ENCODE data around the gene ST6GALNAC3.

Gene ST6GALNAC3

GRCh38 chr1:76402128-76402527 lies 327.6 kb downstream of the ST6GALNAC3 start:
- H3K4me1 ChIP-seq (ENCODE audit: control insufficient read depth, insufficient read depth, low read length) = no peaks in the 10 kb centered on the region
- TF ChIP-seq ZNF521 (tag by site-specific recombination; IDR thresholded peaks at IDR 0.05) (no peak), ZNF701 (tag by site-specific recombination; IDR thresholded peaks at IDR 0.05) (no peak), ZNF600 (tag by site-specific recombination; IDR thresholded peaks at IDR 0.05) (no peak), ZNF560 (tag by site-specific recombination; IDR thresholded peaks at IDR 0.05; ENCODE audit: borderline replicate concordance) (no peak), ZNF155 (tag by site-specific recombination; IDR thresholded peaks at IDR 0.05) (no peak), ZNF423 (tag by site-specific recombination; IDR thresholded peaks at IDR 0.05) (no peak), OVOL3 (tag by site-specific recombination; IDR thresholded peaks at IDR 0.05) (no peak), ZNF19 (tag by site-specific recombination; IDR thresholded peaks at IDR 0.05; ENCODE audit: low read depth) (no peak), ZNF2 (tag by site-specific recombination; IDR thresholded peaks at IDR 0.05) (no peak), HOXC10 (CRISPR knock-in tag; IDR thresholded peaks at IDR 0.05) (no peak), ZNF624 (tag by site-specific recombination; IDR thresholded peaks at IDR 0.05) (no peak), ZNF132 (tag by site-specific recombination; IDR thresholded peaks at IDR 0.05; ENCODE audit: borderline replicate concordance) (no peak), ZNF335 (tag by site-specific recombination; conservative IDR thresholded peaks at IDR 0.05) (no peak)
- TF ChIP-seq, protein P1, sequence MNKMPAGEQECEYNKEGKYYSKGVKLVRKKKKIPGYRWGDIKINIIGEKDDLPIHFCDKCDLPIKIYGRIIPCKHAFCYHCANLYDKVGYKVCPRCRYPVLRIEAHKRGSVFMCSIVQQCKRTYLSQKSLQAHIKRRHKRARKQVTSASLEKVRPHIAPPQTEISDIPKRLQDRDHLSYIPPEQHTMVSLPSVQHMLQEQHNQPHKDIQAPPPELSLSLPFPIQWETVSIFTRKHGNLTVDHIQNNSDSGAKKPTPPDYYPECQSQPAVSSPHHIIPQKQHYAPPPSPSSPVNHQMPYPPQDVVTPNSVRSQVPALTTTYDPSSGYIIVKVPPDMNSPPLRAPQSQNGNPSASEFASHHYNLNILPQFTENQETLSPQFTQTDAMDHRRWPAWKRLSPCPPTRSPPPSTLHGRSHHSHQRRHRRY (tag by site-specific recombination; IDR thresholded peaks at IDR 0.05) = no peak
- TF ChIP-seq, protein P2, sequence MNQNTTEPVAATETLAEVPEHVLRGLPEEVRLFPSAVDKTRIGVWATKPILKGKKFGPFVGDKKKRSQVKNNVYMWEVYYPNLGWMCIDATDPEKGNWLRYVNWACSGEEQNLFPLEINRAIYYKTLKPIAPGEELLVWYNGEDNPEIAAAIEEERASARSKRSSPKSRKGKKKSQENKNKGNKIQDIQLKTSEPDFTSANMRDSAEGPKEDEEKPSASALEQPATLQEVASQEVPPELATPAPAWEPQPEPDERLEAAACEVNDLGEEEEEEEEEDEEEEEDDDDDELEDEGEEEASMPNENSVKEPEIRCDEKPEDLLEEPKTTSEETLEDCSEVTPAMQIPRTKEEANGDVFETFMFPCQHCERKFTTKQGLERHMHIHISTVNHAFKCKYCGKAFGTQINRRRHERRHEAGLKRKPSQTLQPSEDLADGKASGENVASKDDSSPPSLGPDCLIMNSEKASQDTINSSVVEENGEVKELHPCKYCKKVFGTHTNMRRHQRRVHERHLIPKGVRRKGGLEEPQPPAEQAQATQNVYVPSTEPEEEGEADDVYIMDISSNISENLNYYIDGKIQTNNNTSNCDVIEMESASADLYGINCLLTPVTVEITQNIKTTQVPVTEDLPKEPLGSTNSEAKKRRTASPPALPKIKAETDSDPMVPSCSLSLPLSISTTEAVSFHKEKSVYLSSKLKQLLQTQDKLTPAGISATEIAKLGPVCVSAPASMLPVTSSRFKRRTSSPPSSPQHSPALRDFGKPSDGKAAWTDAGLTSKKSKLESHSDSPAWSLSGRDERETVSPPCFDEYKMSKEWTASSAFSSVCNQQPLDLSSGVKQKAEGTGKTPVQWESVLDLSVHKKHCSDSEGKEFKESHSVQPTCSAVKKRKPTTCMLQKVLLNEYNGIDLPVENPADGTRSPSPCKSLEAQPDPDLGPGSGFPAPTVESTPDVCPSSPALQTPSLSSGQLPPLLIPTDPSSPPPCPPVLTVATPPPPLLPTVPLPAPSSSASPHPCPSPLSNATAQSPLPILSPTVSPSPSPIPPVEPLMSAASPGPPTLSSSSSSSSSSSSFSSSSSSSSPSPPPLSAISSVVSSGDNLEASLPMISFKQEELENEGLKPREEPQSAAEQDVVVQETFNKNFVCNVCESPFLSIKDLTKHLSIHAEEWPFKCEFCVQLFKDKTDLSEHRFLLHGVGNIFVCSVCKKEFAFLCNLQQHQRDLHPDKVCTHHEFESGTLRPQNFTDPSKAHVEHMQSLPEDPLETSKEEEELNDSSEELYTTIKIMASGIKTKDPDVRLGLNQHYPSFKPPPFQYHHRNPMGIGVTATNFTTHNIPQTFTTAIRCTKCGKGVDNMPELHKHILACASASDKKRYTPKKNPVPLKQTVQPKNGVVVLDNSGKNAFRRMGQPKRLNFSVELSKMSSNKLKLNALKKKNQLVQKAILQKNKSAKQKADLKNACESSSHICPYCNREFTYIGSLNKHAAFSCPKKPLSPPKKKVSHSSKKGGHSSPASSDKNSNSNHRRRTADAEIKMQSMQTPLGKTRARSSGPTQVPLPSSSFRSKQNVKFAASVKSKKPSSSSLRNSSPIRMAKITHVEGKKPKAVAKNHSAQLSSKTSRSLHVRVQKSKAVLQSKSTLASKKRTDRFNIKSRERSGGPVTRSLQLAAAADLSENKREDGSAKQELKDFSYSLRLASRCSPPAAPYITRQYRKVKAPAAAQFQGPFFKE (tag by site-specific recombination; IDR thresholded peaks at IDR 0.05; ENCODE audit: borderline replicate concordance) = no peak
- no peak overlapping the region for H3K4me3 ChIP-seq (ENCODE audit: low read depth, low read length)
- no peak overlapping the region for H3K27ac ChIP-seq (ENCODE audit: extremely low read depth, low read depth, low read length)
- no peaks in the 10 kb centered on the region for H3K36me3 ChIP-seq (ENCODE audit: control insufficient read depth in 2 of 2, insufficient read depth in 1 of 2, low read length in 2 of 2)
- POLR2A ChIA-PET = no interaction called here
- H3K9me3 ChIP-seq (ENCODE audit: control insufficient read depth, insufficient read depth, low read depth, low read length) = no peaks in the 10 kb centered on the region
- CTCF ChIA-PET = no interaction called here

- POLR2A ChIA-PET = no interaction called here
- TF ChIP-seq ZNF837 (tag by site-specific recombination; IDR thresholded peaks at IDR 0.05) = no peak
- TF ChIP-seq REST (tag by site-specific recombination; IDR thresholded peaks at IDR 0.05) = no peak
- TF ChIP-seq SALL2 (tag by site-specific recombination; IDR thresholded peaks at IDR 0.05; ENCODE audit: borderline replicate concordance) = no peak
- TF ChIP-seq, protein P3, sequence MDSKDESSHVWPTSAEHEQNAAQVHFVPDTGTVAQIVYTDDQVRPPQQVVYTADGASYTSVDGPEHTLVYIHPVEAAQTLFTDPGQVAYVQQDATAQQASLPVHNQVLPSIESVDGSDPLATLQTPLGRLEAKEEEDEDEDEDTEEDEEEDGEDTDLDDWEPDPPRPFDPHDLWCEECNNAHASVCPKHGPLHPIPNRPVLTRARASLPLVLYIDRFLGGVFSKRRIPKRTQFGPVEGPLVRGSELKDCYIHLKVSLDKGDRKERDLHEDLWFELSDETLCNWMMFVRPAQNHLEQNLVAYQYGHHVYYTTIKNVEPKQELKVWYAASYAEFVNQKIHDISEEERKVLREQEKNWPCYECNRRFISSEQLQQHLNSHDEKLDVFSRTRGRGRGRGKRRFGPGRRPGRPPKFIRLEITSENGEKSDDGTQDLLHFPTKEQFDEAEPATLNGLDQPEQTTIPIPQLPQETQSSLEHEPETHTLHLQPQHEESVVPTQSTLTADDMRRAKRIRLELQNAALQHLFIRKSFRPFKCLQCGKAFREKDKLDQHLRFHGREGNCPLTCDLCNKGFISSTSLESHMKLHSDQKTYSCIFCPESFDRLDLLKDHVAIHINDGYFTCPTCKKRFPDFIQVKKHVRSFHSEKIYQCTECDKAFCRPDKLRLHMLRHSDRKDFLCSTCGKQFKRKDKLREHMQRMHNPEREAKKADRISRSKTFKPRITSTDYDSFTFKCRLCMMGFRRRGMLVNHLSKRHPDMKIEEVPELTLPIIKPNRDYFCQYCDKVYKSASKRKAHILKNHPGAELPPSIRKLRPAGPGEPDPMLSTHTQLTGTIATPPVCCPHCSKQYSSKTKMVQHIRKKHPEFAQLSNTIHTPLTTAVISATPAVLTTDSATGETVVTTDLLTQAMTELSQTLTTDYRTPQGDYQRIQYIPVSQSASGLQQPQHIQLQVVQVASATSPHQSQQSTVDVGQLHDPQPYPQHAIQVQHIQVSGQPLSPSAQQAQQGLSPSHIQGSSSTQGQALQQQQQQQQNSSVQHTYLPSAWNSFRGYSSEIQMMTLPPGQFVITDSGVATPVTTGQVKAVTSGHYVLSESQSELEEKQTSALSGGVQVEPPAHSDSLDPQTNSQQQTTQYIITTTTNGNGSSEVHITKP (tag by site-specific recombination; IDR thresholded peaks at IDR 0.05) = no peak
- TF ChIP-seq ZNF555 (tag by site-specific recombination; conservative IDR thresholded peaks at IDR 0.05) = no peak
- TF ChIP-seq ZNF639 (tag by site-specific recombination; IDR thresholded peaks at IDR 0.05) = no peak
These were observed 333.8 kb downstream of the ST6GALNAC3 start for GRCh38 chr1:76408303-76408702.

More at GRCh38 chr1:76408303-76408702, 333.8 kb downstream of the ST6GALNAC3 start:
- Histone ChIP-seq H3K4me3 (ENCODE audit: low read depth, low read length) (no peak overlapping the region), H3K9me3 (ENCODE audit: control insufficient read depth, insufficient read depth, low read depth, low read length) (no peaks in the 10 kb centered on the region), H3K36me3 (ENCODE audit: control insufficient read depth in 2 of 2, insufficient read depth in 1 of 2, low read length in 2 of 2) (no peaks in the 10 kb centered on the region), H3K27ac (ENCODE audit: extremely low read depth, low read depth, low read length) (no peak overlapping the region), H3K4me1 (ENCODE audit: control insufficient read depth, insufficient read depth, low read length) (no peaks in the 10 kb centered on the region)
- CTCF ChIA-PET = no interaction called here

Measured in HEK293 (cell line).